GM10266 (cell line): Measurements from ENCODE around the gene MUC7.
"Not testable (repeated sequence)": the region's sequence is repeated elsewhere in the genome, so short reads cannot be mapped to it uniquely, and the experiment has no call there.

Experiments used
- DNase-seq: peaks from one replicate; pipeline ENCODE4 v3.0.0; 2012; ENCODE audit errors: extremely low spot score
- TF ChIP-seq, protein P1 (sequence below): IDR thresholded peaks from 2 replicates; pipeline ENCODE4 v1.5.1; 2012; ENCODE audit warnings: mild to moderate bottlenecking, low read depth; ENCODE audit not compliant: control insufficient read depth, insufficient read depth; ENCODE audit errors: missing control alignments

The MUC7 gene

DNA sequence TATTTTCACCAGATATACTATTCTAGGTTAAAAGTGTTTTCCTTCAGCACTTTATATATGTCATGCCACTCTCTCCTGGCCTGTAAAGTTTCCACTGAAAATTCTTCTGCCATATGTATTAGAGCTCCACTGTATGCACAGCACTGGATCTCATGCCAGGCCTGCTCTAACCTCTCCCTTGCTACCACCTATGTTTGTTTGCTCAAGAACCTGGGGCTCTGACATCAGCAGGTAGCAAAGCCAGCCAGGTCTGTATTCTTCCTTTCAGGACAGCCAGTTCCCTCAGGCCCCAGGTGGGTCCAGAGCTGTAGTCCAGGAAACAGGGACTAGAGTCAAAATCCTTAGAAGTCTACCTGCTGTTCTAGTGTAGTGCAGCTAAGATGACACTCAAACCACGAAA is 19.1 kb upstream of the MUC7 start:
- no peak for DNase-seq
- TF ChIP-seq, protein P1, sequence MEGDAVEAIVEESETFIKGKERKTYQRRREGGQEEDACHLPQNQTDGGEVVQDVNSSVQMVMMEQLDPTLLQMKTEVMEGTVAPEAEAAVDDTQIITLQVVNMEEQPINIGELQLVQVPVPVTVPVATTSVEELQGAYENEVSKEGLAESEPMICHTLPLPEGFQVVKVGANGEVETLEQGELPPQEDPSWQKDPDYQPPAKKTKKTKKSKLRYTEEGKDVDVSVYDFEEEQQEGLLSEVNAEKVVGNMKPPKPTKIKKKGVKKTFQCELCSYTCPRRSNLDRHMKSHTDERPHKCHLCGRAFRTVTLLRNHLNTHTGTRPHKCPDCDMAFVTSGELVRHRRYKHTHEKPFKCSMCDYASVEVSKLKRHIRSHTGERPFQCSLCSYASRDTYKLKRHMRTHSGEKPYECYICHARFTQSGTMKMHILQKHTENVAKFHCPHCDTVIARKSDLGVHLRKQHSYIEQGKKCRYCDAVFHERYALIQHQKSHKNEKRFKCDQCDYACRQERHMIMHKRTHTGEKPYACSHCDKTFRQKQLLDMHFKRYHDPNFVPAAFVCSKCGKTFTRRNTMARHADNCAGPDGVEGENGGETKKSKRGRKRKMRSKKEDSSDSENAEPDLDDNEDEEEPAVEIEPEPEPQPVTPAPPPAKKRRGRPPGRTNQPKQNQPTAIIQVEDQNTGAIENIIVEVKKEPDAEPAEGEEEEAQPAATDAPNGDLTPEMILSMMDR, result no peak

DNA sequence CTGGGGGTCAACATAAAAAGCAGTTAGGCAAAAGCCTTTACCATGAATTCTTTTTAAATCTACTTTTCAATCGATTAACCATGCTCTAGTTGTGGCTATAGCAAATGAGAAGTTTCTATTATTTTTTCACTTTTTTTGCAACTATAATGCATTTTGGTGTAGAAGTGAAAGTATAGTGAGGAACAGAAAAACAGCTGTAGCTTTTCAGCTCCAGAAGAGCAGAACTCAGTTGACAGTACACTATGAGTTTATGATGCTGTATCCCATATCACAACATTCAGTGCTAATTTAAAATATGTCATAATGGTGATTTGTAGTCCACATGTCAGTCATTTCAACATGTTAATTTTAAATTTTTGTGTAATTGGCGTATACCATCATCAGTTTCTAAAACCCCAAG is 8.7 kb upstream of the MUC7 start:
- no peak for DNase-seq
- TF ChIP-seq, protein P1, result no peak

DNA sequence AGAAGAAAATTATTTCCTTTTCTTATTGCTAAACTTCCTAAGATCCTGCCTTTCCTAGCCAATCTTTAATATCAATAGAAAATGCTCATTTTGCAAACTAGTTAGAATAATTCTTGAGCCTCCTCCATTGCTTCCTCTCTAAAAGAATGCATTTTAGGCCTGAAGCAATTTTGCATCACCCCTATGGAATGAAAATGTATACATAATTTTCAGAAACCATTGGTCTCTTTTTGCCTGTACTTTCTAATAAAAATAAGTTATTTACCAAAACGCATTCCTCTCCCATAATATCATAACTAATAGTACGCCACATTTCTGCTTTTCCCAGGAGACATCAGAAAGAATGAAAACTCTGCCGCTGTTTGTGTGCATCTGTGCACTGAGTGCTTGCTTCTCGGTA is 1.7 kb downstream of the MUC7 start:
- DNase-seq, result no peak
- TF ChIP-seq, protein P1, result no peak

DNA sequence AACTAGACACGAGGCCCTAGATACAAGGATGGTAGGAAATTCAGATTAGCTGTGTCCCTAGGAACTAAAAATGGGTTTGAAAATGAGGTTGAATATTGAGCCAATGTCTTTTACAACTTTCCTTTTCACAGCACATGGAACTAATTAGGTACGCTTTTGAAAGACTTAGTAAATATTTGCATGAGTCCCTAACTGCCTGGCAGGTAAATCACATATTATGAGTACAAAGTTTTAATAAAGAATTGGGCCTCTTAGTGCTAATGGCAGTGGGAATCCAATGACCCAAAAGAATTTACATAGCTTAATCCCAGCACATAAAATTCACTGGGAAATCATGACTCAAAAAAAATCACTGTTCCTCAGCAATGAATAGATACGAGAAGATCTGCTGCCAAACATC is 16.8 kb downstream of the MUC7 start:
- DNase-seq, result no peak
- TF ChIP-seq, protein P1, result no peak

DNA sequence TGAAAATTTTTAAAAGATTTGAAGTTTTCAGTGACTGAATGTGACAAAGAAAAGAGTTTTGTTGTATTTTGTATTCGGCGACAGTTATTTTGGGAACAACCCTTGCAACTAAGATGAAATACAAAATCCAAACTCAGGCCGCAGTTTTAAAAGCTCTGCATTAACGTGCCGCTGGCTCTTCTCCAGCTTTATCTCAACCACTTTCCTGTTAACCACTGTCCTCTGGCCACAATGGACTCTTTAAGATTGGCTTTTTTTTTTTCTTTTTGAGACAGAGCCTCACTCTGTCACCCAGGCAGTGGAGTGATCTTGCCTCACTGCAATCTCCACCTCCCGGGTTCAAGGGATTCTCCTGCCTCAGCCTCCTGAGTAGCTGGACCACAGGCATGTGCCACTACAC is 24.2 kb downstream of the MUC7 start:
- no peak for DNase-seq
- TF ChIP-seq, protein P1, result no peak

DNA sequence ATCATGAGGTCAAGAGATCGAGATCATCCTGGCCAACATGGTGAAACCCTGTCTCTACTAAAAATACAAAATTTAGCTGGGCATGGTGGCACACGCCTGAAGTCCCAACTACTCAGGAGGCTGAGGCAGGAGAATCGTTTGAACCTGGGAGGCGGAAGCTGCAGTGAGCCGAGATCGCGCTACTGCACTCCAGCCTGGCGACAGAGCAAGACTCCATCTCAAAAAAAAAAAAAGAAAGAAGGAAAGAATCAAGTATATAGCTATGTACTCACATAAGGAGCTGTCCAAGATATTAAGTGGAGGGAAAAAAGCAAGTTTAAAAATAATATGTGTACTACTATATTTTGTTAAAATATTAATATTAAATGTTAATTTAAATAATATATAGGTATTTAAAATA is 29.8 kb downstream of the MUC7 start:
- DNase-seq, result not testable (repeated sequence)

DNA sequence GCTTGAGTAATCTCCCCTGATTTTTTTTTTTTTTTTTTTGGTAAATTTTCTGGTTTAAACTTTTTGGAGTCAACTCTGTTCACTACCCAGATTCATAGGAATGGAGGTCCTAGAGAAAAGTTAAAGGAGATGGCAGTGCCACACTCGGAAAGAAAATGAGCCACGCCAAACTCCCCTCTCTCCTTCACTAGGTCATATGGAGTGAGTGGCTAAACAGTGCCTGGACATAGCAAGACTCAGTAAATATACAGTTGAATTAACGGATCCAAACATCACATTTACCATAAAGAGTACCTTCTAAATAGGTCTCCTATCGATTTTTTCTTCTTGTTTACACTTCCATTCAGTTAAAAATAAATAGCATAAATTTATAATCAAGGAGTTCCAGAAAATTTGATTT is 32.7 kb downstream of the MUC7 start:
- TF ChIP-seq, protein P1, result no peak

DNA sequence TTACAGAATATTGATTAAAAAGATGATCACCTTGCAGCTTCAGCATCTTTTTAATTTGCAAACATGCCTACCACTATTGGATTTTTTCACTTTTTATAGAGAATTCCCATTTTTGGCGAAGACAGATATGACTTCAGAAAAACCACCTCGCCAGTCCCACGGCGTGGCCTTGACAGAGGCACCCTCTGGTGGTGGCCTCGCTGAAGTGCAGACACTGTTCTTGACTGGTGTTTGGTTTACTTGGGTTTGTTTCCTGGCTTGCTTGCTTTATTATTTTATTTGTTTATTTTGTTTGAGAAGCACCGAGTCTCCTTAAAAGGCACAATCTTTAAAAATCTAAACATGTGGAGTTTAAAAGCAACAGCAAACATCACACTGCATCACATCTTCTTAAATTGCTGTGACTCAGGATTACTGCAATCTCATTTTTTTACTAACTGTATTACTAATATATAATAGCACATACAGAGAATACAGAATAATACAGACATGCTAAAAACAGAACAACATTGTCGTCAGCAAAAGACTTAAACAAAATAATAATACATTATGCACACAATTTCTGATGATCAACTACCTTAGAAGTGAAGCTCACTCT is 33.3 kb downstream of the MUC7 start:
- peak; percentile 42 for DNase-seq
- TF ChIP-seq, protein P1, result peak; percentile 93

More for the DNA sequence above, 32.7 kb downstream of the MUC7 start:
- no peak for DNase-seq
